ENCODE measurements around the gene ATRNL1.

Gene ATRNL1

DNA sequence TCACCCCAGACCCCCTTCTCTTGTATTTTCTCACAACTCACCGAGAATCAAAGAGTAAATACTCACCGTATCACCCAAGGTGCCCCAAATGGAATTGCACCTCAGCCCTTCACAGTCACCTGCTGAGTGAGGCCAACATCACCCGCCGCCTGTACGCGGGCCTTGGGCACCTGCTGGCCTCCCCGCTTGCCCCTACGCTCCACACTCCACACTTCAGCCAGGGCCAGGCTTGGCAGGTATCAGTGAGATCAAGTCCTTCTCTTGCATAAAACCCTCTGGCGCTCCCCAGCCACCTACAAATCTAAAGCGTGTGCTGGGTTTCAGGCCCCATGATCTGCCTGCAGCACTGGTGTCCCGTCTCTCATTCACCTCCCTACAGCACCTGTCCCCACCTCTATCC lies 879.3 kb downstream of the ATRNL1 start:
- H3K4me3 ChIP-seq (ENCODE audit: low read depth in 1 of 2, low read length in 2 of 2) = no peak overlapping the region
- TF ChIP-seq, protein P1, sequence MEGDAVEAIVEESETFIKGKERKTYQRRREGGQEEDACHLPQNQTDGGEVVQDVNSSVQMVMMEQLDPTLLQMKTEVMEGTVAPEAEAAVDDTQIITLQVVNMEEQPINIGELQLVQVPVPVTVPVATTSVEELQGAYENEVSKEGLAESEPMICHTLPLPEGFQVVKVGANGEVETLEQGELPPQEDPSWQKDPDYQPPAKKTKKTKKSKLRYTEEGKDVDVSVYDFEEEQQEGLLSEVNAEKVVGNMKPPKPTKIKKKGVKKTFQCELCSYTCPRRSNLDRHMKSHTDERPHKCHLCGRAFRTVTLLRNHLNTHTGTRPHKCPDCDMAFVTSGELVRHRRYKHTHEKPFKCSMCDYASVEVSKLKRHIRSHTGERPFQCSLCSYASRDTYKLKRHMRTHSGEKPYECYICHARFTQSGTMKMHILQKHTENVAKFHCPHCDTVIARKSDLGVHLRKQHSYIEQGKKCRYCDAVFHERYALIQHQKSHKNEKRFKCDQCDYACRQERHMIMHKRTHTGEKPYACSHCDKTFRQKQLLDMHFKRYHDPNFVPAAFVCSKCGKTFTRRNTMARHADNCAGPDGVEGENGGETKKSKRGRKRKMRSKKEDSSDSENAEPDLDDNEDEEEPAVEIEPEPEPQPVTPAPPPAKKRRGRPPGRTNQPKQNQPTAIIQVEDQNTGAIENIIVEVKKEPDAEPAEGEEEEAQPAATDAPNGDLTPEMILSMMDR (IDR thresholded peaks at IDR 0.05; ENCODE audit: borderline replicate concordance, extremely low read depth, low read length, poor library complexity, severe bottlenecking) = no peak
- no peaks in the 10 kb centered on the region for H3K79me2 ChIP-seq (ENCODE audit: insufficient read depth, low read length)
- H3K36me3 ChIP-seq (ENCODE audit: insufficient read depth, low read length) = no peaks in the 10 kb centered on the region
- H3K9ac ChIP-seq (ENCODE audit: low read depth, low read length) = no peak overlapping the region
- no peak for ATAC-seq (ENCODE audit: insufficient read depth, low read depth)
- no peaks in the 10 kb centered on the region for H4K20me1 ChIP-seq (ENCODE audit: insufficient read depth, low read length)
- H3K27me3 ChIP-seq (ENCODE audit: insufficient read depth, low read length, poor library complexity) = no peaks in the 10 kb centered on the region
- no peaks in the 10 kb centered on the region for H3K9me3 ChIP-seq (ENCODE audit: insufficient read depth, low read length, severe bottlenecking)
- no peak overlapping the region for H2AFZ ChIP-seq (ENCODE audit: low read depth, low read length)
- no peak overlapping the region for H3K4me2 ChIP-seq (ENCODE audit: insufficient read depth, low read length)
- no peak for DNase-seq
- H3K4me1 ChIP-seq (ENCODE audit: insufficient read depth, low read length) = no peaks in the 10 kb centered on the region
- no peak overlapping the region for H3K27ac ChIP-seq (ENCODE audit: low read length)

DNA sequence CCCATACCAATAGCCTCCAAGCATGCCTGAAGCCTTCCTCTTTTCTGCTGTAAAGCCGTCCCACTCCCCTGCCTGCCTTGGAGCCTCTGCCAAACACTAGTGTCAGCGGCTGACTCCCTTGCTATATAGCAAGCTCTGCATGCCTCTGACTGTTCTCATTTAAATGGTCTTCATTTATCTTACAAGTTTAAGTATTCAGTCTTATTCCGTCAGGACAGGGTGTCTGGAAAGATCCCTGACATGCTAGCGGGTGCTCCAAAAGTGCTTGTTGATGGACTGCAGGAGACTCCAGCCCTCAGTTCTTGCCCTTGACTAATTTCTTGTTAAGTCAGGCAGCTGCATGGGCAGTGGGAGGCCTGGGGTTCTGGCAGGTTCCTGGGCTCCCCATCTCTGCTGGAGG lies 881.2 kb downstream of the ATRNL1 start:
- no peak for DNase-seq
- Histone ChIP-seq H3K4me3 (ENCODE audit: low read depth in 1 of 2, low read length in 2 of 2) (no peak overlapping the region), H2AFZ (ENCODE audit: low read depth, low read length) (no peak overlapping the region), H3K27me3 (ENCODE audit: insufficient read depth, low read length, poor library complexity) (no peaks in the 10 kb centered on the region), H3K36me3 (ENCODE audit: insufficient read depth, low read length) (no peaks in the 10 kb centered on the region), H3K9me3 (ENCODE audit: insufficient read depth, low read length, severe bottlenecking) (no peaks in the 10 kb centered on the region), H3K27ac (ENCODE audit: low read length) (no peak overlapping the region), H3K79me2 (ENCODE audit: insufficient read depth, low read length) (no peaks in the 10 kb centered on the region), H3K4me2 (ENCODE audit: insufficient read depth, low read length) (no peak overlapping the region), H3K9ac (ENCODE audit: low read depth, low read length) (no peak overlapping the region), H3K4me1 (ENCODE audit: insufficient read depth, low read length) (no peaks in the 10 kb centered on the region), H4K20me1 (ENCODE audit: insufficient read depth, low read length) (no peaks in the 10 kb centered on the region)
- ATAC-seq (ENCODE audit: insufficient read depth, low read depth) = no peak
- TF ChIP-seq, protein P1 (IDR thresholded peaks at IDR 0.05; ENCODE audit: borderline replicate concordance, extremely low read depth, low read length, poor library complexity, severe bottlenecking) = no peak
- no peak for TF ChIP-seq EZH2 (IDR thresholded peaks at IDR 0.05; ENCODE audit: borderline replicate concordance, low read depth, low read length, severe bottlenecking)

DNA sequence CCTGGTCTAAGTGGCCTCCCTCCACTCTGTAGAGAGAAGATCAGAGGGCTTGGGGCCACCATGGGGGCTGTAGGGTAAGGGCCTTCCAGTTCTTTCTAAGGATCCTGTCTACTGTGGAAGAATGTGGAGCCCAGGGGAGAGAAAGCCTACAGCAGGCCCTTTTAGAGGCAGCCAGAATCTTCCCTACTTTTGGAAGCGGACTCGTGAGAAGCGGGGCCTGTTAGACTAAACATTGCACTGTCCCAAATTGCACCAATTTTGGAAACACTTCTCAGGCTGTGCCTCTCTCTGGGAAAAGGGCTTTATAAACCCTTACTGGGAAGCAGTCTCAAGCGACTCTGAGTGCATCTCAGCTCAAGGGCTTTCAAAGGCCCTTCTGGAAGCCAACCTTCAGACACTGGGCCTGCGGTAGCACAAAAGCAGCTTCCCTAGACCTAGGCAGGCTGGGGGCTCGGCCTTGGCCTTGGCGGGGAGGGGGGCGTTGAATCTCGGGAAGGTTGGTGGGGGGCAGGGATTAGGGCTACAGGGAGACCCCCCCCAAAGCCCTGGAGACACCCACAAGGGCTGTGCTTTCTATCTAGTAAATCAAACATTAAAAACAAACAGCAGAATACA lies 881.8 kb downstream of the ATRNL1 start:
- Histone ChIP-seq H3K4me3 (ENCODE audit: low read depth in 1 of 2, low read length in 2 of 2) (no peak overlapping the region), H3K4me2 (ENCODE audit: insufficient read depth, low read length) (no peak overlapping the region), H3K9me3 (ENCODE audit: insufficient read depth, low read length, severe bottlenecking) (no peaks in the 10 kb centered on the region), H4K20me1 (ENCODE audit: insufficient read depth, low read length) (no peaks in the 10 kb centered on the region), H3K36me3 (ENCODE audit: insufficient read depth, low read length) (no peaks in the 10 kb centered on the region), H3K79me2 (ENCODE audit: insufficient read depth, low read length) (no peaks in the 10 kb centered on the region), H3K27ac (ENCODE audit: low read length) (no peak overlapping the region), H2AFZ (ENCODE audit: low read depth, low read length) (no peak overlapping the region), H3K9ac (ENCODE audit: low read depth, low read length) (no peak overlapping the region), H3K27me3 (ENCODE audit: insufficient read depth, low read length, poor library complexity) (no peaks in the 10 kb centered on the region), H3K4me1 (ENCODE audit: insufficient read depth, low read length) (no peaks in the 10 kb centered on the region)
- TF ChIP-seq EZH2 (IDR thresholded peaks at IDR 0.05; ENCODE audit: borderline replicate concordance, low read depth, low read length, severe bottlenecking) = no peak
- TF ChIP-seq, protein P1 (IDR thresholded peaks at IDR 0.05; ENCODE audit: borderline replicate concordance, extremely low read depth, low read length, poor library complexity, severe bottlenecking) = no peak
- DNase-seq = no peak
- ATAC-seq (ENCODE audit: insufficient read depth, low read depth) = no peak

DNA sequence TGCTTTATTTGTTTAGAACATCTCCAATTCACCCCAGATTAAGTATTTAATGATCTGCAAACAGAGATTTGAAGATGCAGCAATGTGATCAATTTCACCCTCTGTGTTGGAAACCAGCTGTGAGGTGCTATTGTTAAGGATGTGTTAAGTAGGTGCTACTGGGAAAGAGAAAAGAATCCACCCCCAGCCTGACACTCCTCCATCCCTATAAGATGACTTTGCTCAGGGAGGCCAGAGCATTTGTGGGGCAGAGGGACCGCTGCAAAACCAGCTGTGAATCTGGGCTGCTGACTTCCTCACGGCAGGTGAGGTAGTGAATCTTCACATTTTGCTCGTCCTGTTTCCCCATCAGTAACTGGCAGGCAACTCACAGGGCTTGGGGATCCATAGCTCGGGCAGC lies 882.3 kb downstream of the ATRNL1 start:
- H2AFZ ChIP-seq (ENCODE audit: low read depth, low read length) = no peak overlapping the region
- H3K4me3 ChIP-seq (ENCODE audit: low read depth in 1 of 2, low read length in 2 of 2) = no peak overlapping the region
- H3K27ac ChIP-seq (ENCODE audit: low read length) = no peak overlapping the region
- no peaks in the 10 kb centered on the region for H3K9me3 ChIP-seq (ENCODE audit: insufficient read depth, low read length, severe bottlenecking)
- no peak overlapping the region for H3K9ac ChIP-seq (ENCODE audit: low read depth, low read length)
- no peak for ATAC-seq (ENCODE audit: insufficient read depth, low read depth)
- H3K27me3 ChIP-seq (ENCODE audit: insufficient read depth, low read length, poor library complexity) = no peaks in the 10 kb centered on the region
- H3K79me2 ChIP-seq (ENCODE audit: insufficient read depth, low read length) = no peaks in the 10 kb centered on the region
- DNase-seq = no peak
- H3K4me2 ChIP-seq (ENCODE audit: insufficient read depth, low read length) = no peak overlapping the region
- H3K4me1 ChIP-seq (ENCODE audit: insufficient read depth, low read length) = no peaks in the 10 kb centered on the region
- no peaks in the 10 kb centered on the region for H4K20me1 ChIP-seq (ENCODE audit: insufficient read depth, low read length)
- no peaks in the 10 kb centered on the region for H3K36me3 ChIP-seq (ENCODE audit: insufficient read depth, low read length)
- TF ChIP-seq, protein P1 (IDR thresholded peaks at IDR 0.05; ENCODE audit: borderline replicate concordance, extremely low read depth, low read length, poor library complexity, severe bottlenecking) = no peak
- TF ChIP-seq EZH2 (IDR thresholded peaks at IDR 0.05; ENCODE audit: borderline replicate concordance, low read depth, low read length, severe bottlenecking) = no peak
